ENCODE measurements around the gene CCDC122. TPM values are rescaled to one million over a fixed set of nuclear protein-coding genes. Genes with fewer than 3 reads are reported as not detected.

Gene CCDC122
- 7.3 and 7.4 TPM in 2 replicates for total RNA-seq

GRCh38 chr13:43878892-43879754 is at the start of gene CCDC122:
CCDC122 (minus strand) TSS chr13:43879740; CDS start chr13:43869376, 10,364 bp downstream.
- Histone ChIP-seq H3K36me3 (ENCODE audit: control insufficient read depth, insufficient read depth, low read length) (no peaks in the 10 kb centered on the region), H3K4me3 (ENCODE audit: low read depth, low read length) (peak within 1 kb of the TSS; percentile 88), H3K27me3 (ENCODE audit: control insufficient read depth, insufficient read depth, low read length) (no peaks in the 10 kb centered on the region)
- TF ChIP-seq, protein P1, sequence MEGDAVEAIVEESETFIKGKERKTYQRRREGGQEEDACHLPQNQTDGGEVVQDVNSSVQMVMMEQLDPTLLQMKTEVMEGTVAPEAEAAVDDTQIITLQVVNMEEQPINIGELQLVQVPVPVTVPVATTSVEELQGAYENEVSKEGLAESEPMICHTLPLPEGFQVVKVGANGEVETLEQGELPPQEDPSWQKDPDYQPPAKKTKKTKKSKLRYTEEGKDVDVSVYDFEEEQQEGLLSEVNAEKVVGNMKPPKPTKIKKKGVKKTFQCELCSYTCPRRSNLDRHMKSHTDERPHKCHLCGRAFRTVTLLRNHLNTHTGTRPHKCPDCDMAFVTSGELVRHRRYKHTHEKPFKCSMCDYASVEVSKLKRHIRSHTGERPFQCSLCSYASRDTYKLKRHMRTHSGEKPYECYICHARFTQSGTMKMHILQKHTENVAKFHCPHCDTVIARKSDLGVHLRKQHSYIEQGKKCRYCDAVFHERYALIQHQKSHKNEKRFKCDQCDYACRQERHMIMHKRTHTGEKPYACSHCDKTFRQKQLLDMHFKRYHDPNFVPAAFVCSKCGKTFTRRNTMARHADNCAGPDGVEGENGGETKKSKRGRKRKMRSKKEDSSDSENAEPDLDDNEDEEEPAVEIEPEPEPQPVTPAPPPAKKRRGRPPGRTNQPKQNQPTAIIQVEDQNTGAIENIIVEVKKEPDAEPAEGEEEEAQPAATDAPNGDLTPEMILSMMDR (IDR thresholded peaks at IDR 0.05; ENCODE audit: insufficient read depth, low read length, poor library complexity, severe bottlenecking): no peak
- DNase-seq (ENCODE audit: low read depth): peak; percentile 47

DNA sequence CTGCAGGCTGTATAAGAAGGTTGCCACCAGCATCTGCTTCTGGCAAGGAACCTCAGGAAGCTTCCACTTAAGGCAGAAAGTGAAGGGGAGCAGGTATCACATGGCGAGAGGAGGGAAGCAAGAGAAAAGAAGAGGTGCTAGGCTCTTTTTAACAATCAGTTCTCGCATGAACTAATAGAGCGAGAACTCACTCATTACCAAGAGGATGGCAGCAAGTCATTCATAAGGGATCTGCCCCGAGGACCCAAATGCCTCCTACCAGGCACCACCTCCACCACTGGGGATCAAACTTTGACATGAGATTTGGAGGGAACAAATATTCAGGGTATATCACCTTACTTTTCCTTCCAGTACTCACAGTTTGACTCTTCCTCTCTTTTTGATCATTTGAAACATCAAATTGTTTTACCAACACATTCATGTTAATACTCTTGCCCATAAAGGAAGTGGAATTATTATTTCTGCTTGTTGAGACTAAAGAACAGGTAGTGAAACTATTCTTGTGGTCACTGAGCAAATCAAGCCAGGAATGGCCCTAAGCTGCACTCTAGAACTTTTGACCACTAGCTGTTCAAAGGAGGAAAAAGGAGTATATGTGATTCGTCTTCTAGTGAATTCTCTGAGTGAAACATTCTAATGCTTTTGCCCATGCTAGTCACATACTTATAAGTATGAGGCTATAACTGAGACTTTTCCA is 45.2 kb upstream of the CCDC122 start:
- Histone ChIP-seq H3K27me3 (ENCODE audit: control insufficient read depth, insufficient read depth, low read length) (no peaks in the 10 kb centered on the region), H3K4me3 (ENCODE audit: low read depth, low read length) (no peak overlapping the region), H3K36me3 (ENCODE audit: control insufficient read depth, insufficient read depth, low read length) (no peaks in the 10 kb centered on the region)
- no peak for DNase-seq (ENCODE audit: low read depth)
- TF ChIP-seq, protein P1 (IDR thresholded peaks at IDR 0.05; ENCODE audit: insufficient read depth, low read length, poor library complexity, severe bottlenecking): no peak

GRCh38 chr13:43920965-43921674 is 41.6 kb upstream of the CCDC122 start:
- Histone ChIP-seq H3K36me3 (ENCODE audit: control insufficient read depth, insufficient read depth, low read length) (no peaks in the 10 kb centered on the region), H3K4me3 (ENCODE audit: low read depth, low read length) (no peak overlapping the region), H3K27me3 (ENCODE audit: control insufficient read depth, insufficient read depth, low read length) (no peaks in the 10 kb centered on the region)
- DNase-seq (ENCODE audit: low read depth): no peak
- TF ChIP-seq, protein P1 (IDR thresholded peaks at IDR 0.05; ENCODE audit: insufficient read depth, low read length, poor library complexity, severe bottlenecking): no peak

DNA sequence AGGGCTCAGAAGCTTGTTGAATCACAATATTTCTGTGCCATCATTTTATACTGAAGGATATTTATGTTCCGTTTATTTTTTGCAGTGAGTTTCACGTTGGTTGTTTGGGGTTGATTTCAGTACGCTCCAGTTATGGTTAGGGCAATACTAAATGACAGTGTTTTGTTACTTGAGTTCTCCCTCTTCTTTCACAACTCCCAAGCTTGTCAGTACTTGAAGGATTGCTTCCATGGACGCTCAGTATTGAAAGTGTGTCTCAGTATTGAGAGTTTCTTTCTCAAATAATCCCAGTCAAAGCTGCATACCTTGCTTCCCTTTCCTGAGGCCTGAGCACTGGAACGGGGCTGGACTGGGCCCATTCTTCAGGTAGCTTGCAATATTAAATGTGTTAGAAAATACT is 39.1 kb upstream of the CCDC122 start:
- Histone ChIP-seq H3K4me3 (ENCODE audit: low read depth, low read length) (no peak overlapping the region), H3K36me3 (ENCODE audit: control insufficient read depth, insufficient read depth, low read length) (no peaks in the 10 kb centered on the region), H3K27me3 (ENCODE audit: control insufficient read depth, insufficient read depth, low read length) (no peaks in the 10 kb centered on the region)
- DNase-seq (ENCODE audit: low read depth): no peak
- TF ChIP-seq, protein P1 (IDR thresholded peaks at IDR 0.05; ENCODE audit: insufficient read depth, low read length, poor library complexity, severe bottlenecking): no peak

- TF ChIP-seq, protein P1 (IDR thresholded peaks at IDR 0.05; ENCODE audit: insufficient read depth, low read length, poor library complexity, severe bottlenecking): no peak
- no peaks in the 10 kb centered on the region for H3K36me3 ChIP-seq (ENCODE audit: control insufficient read depth, insufficient read depth, low read length)
- no peak for DNase-seq (ENCODE audit: low read depth)
Observed at GRCh38 chr13:43916828-43917227, 37.3 kb upstream of the CCDC122 start.

More at GRCh38 chr13:43916828-43917227, 37.3 kb upstream of the CCDC122 start:
- H3K27me3 ChIP-seq (ENCODE audit: control insufficient read depth, insufficient read depth, low read length): no peaks in the 10 kb centered on the region
- no peak overlapping the region for H3K4me3 ChIP-seq (ENCODE audit: low read depth, low read length)
